GM06990 (cell line): ENCODE results near the gene TSPO.

Experiments used
- DNase-seq: peaks from one replicate; pipeline ENCODE4 v3.0.0-alpha.2; 2011; ENCODE audit not compliant: insufficient read length; ENCODE audit errors: extremely low read depth
- H3K27me3 ChIP-seq: replicated peaks from 2 replicates; pipeline ENCODE4 v1.6.0; 2011; ENCODE audit warnings: low read length; ENCODE audit not compliant: control insufficient read depth, insufficient read depth
- H3K36me3 ChIP-seq: 2 replicates; pipeline ENCODE4 v1.5.1; 2011; ENCODE audit warnings: low read length; ENCODE audit not compliant: control insufficient read depth, insufficient read depth
- H3K4me3 ChIP-seq: replicated peaks from 2 replicates; pipeline ENCODE4 v1.5.1; 2011; ENCODE audit warnings: low read depth, mild to moderate bottlenecking, control low read depth, low read length
- CTCF ChIP-seq: IDR thresholded peaks from 2 replicates; pipeline ENCODE4 v1.5.1; 2011; ENCODE audit warnings: low read length, control low read depth, mild to moderate bottlenecking, inconsistent platforms; ENCODE audit not compliant: insufficient read depth, poor library complexity, severe bottlenecking

The TSPO gene

GRCh38 chr22:43153899-43154298 is 2.5 kb downstream of the TSPO start:
- Histone ChIP-seq H3K27me3 (no peaks in the 10 kb centered on the region), H3K36me3 (no peaks in the 10 kb centered on the region), H3K4me3 (no peak overlapping the region)
- DNase-seq: no peak
- no peak for TF ChIP-seq CTCF

DNA sequence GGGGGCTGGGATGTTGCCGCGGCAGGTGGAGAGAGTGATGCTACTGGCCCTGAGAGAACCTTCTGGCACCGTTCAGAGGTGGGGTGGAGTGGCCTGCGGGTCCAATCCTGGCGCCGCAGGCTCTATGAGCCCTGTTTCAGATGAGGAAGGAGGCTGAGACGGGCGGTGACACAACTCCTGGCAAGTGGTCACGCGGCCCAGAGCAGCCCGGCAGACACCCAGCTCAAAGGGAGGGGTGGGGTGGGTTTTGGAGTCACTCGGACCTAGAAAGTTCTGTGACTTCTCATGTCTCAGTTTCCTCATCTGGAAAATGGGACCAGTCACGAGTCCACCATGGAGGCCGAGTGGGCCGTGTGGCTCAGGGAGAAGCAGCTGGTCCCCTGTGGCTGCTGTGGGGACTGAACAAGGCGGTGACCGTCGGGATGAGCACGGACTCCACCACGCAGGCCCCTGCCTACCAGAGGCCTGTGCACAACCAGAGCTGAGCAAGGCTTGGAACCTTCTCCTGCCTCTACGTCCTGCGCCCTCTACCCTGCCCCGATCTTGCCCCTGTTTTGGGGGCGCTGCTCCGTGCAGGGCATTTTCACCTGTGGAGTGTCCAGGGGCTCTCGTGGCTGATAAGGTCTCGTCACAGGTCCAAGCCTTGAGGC is 3.7 kb downstream of the TSPO start:
- Histone ChIP-seq H3K4me3 (no peak overlapping the region), H3K27me3 (no peaks in the 10 kb centered on the region), H3K36me3 (no peaks in the 10 kb centered on the region)
- DNase-seq: no peak
- no peak for TF ChIP-seq CTCF

DNA sequence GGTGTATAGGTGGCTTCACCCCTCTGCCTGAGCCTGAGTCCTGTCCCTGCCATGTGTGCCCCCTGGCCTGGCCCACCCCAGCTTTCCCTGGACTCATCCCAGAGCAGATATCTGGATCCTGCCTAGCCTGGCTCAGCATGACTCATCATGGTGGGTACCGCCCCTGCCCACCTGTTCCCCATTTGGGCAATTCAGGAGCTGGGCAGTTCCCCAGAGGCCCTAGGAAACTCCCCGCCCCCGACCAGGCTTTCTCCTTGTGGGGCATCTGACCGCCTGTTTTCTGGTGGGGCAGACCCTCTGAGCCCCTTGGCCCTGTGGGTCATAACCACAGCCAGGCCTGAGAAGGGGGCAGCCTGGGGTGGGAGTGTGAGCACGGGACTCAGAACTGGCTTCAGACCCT is 4.4 kb downstream of the TSPO start:
- Histone ChIP-seq H3K27me3 (no peaks in the 10 kb centered on the region), H3K36me3 (no peaks in the 10 kb centered on the region), H3K4me3 (no peak overlapping the region)
- DNase-seq: no peak
- TF ChIP-seq CTCF: no peak

DNA sequence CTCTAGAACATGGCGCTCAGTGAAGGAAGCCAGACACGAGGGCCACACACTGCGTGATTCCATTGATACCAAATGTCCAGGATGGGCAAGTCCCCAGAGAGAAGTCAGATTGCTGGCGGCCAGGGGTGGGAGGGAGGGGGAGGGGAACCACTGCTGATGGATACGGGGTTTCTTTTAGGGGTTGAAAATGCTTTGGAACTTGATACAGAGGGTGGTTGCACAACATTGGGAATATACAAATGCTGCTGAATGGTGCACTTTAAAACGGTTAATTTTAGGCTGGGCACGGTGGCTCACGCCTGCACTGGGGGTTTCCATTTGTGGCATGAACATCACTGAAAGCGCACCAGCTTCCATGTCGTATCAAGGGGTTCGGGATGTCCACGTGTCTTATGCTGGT is 5.1 kb downstream of the TSPO start:
- H3K27me3 ChIP-seq: no peaks in the 10 kb centered on the region
- H3K4me3 ChIP-seq: no peak overlapping the region
- no peaks in the 10 kb centered on the region for H3K36me3 ChIP-seq
- DNase-seq: no peak
- TF ChIP-seq CTCF: no peak

GRCh38 chr22:43157874-43158546 is 6.7 kb downstream of the TSPO start:
- Histone ChIP-seq H3K36me3 (0 out of 2 replicates have a peak, but pooled peaks cover 1% of the 10 kb centered on the region), H3K4me3 (no peak overlapping the region), H3K27me3 (no peaks in the 10 kb centered on the region)
- no peak for DNase-seq
- no peak for TF ChIP-seq CTCF
